Tracheal epithelial cell (primary cell): Measurements from ENCODE around the gene MSLN. TPM values are rescaled to one million over a fixed set of nuclear protein-coding genes. Genes with fewer than 3 reads are reported as not detected.

Source experiments
- total RNA-seq: library from RNA; depleted of rRNA; stranded (reverse); fragments of >200 nt; gene quantifications from 2 replicates; pipeline ENCODE4 v1.2.1, GENCODE V29; 2014

Gene MSLN
- 9.0 and 15.4 TPM in 2 replicates for total RNA-seq

GRCh38 chr16:760545-761343, at the start of gene MSLN:
TSS of gene MSLN (plus strand) at chr16:760734. CDS start at chr16:762681, 1,947 bp downstream.

DNA sequence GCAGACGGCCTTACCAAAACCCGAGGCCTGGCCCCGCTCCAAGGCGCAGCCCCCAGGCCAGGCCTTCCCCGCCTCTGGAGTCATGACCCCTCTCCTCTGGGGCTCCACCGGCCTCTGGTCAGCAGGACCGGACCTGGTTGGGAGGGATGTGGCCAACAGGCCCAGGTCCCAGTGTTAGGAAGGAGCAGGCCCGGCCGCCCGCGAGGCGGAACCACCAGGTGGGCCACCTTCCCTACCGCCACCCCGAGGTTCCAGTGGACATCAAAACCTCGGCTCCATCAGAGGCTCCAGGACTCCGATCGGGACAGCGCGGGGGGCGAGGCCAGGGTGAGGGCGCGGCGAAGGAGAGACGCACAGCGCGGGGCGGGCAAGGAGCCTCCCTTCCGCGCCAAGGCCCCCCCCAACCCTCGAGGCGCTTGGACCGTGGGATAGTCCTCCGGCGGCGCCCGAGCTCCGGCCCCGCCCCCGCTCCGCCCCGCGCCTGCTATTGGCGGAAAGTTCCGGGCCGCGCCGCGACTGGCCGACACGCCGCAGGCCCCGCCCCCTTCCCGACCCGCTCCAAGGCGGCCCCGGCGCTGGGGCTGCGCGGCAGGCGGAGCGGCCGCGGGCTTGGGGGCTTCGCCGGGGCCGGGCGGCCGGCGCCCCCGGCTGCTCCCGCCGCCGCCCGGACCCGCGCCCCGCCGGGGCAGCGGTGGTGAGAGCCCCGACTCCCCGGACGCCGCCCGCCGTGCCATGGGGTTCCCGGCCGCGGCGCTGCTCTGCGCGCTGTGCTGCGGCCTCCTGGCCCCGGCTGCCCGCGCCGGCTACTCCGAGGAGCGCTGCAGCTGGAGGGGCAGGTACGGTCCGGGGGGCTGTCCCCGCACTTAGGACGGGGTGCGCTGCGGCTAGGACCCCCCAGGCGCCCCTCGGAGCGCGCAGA, 45.7 kb upstream of the MSLN start, which contains the start of gene METRN:
METRN (plus strand) TSS at position 561 of the 919 bp plus-strand sequence; CDS start at position 733, 172 bp downstream.

GRCh38 chr16:720990-721764, 39.4 kb upstream of the MSLN start, which contains the start of gene ANTKMT:
TSS of gene ANTKMT (plus strand) at chr16:721146. CDS start at chr16:721275, 129 bp downstream.

DNA sequence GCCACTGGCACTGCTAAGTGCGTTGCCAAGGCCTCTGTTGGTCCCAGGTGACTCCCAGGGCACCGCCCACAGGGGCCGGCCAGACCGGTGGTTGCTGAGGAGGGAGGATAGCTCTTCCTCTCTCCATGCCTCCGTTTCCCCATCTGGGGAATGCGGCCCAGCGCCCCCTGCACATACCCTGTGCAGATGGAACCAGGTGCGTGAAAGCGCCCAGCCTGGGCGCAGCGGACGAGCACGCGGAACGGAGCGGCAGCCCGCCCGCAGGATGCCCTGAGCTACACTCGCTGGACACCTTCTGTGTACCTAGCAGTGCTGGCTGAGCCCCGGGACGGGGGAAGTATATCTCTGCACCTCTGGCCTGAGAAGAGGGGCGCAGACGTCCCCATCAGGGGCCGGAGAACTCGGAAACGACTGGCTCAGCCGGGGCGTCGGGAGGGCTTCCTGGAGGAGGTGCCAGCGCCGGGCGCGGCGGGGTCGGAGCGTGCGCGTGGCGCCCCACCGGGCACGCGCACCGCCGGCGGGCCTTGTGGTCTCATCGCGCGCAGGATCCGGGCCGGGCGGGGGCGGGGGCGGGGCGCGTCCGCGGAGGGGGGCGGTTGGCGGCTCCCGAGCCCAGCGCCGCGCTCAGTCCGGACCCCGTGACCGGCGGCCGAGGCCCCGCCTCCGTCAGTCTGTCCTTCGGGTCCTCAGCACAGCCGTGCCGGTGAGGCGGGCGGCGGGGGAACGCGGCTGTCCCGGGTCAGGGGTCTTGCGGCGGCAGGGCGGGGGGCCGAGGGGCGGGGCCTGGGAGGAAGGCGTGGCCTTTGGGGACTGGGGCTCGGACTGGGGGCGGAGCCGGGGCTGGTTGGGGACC, 33.9 kb upstream of the MSLN start, which contains the start of the genes CCDC78 and HAGHL:
CCDC78 (minus strand) TSS at position 6 of the 853 bp plus-strand sequence. CDS start 76 bp downstream, outside the sequence.
HAGHL (plus strand) TSS at position 669 of the 853 bp plus-strand sequence. CDS start 404 bp downstream, outside the sequence.

GRCh38 chr16:740764-741505, 19.6 kb upstream of the MSLN start, which contains the start of gene CIAO3:
TSS of gene CIAO3 (minus strand) at chr16:740997. CDS start at chr16:740985, 12 bp downstream.

GRCh38 chr16:787978-788398, 27.5 kb downstream of the MSLN start, which contains the start of gene RPUSD1:
TSS of gene RPUSD1 (minus strand) at chr16:788381. CDS start at chr16:787737, 644 bp downstream.

GRCh38 chr16:788399-789126, 28.0 kb downstream of the MSLN start, which contains the start of gene CHTF18:
TSS of gene CHTF18 (plus strand) at chr16:788620. CDS start at chr16:788685, 65 bp downstream.

GRCh38 chr16:799948-800833, 39.7 kb downstream of the MSLN start, which contains the start of gene GNG13:
TSS of gene GNG13 (minus strand) at chr16:800734. CDS start at chr16:799077, 1,657 bp downstream.

Other genes with a start within 250 kb of the MSLN start
- 48.8 and 50.6 TPM in 2 replicates for gene CAPN15, start 233.0 kb upstream of the MSLN start, total RNA-seq
- not detected in 2 replicates for gene PRR35, start 200.3 kb upstream of the MSLN start, total RNA-seq
- under 0.01 TPM in 1 of 2 replicates, not detected in the other for gene NHLRC4, start 193.7 kb upstream of the MSLN start, total RNA-seq
- 24.6 and 27.7 TPM in 2 replicates for gene PIGQ, start 190.8 kb upstream of the MSLN start, total RNA-seq
- gene RAB40C, start 170.7 kb upstream of the MSLN start, total RNA-seq = 15.7 and 19.2 TPM in 2 replicates
- 0.21 and 0.24 TPM in 2 replicates for gene WFIKKN1, start 129.7 kb upstream of the MSLN start, total RNA-seq
- 86.1 and 148 TPM in 2 replicates for gene METTL26, start 124.4 kb upstream of the MSLN start, total RNA-seq
- 55.4 and 57.3 TPM in 2 replicates for gene MCRIP2, start 118.9 kb upstream of the MSLN start, total RNA-seq
- 8.7 and 10.7 TPM in 2 replicates for gene WDR90, start 111.4 kb upstream of the MSLN start, total RNA-seq
- 46.5 and 56.1 TPM in 2 replicates for gene RHOT2, start 92.6 kb upstream of the MSLN start, total RNA-seq
- 7.0 and 19.2 TPM in 2 replicates for gene RHBDL1, start 85.1 kb upstream of the MSLN start, total RNA-seq
- gene STUB1, start 80.3 kb upstream of the MSLN start, total RNA-seq = 145 and 166 TPM in 2 replicates
- 24.8 and 27.5 TPM in 2 replicates for gene JMJD8, start 76.4 kb upstream of the MSLN start, total RNA-seq
- gene WDR24, start 70.3 kb upstream of the MSLN start, total RNA-seq = 3.1 and 3.8 TPM in 2 replicates
- gene FBXL16, start 54.9 kb upstream of the MSLN start, total RNA-seq = 0.21 and 0.72 TPM in 2 replicates
- gene METRN, start 45.6 kb upstream of the MSLN start, total RNA-seq = 191 and 218 TPM in 2 replicates
- gene ANTKMT, start 39.6 kb upstream of the MSLN start, total RNA-seq = 34.0 and 42.0 TPM in 2 replicates
- gene CCDC78, start 34.3 kb upstream of the MSLN start, total RNA-seq = 0.85 and 2.2 TPM in 2 replicates
- gene HAGHL, start 33.6 kb upstream of the MSLN start, total RNA-seq = 28.6 and 44.1 TPM in 2 replicates
- 37.1 and 46.3 TPM in 2 replicates for gene CIAO3, start 19.7 kb upstream of the MSLN start, total RNA-seq
- gene RPUSD1, start 27.6 kb downstream of the MSLN start, total RNA-seq = 31.3 and 38.1 TPM in 2 replicates
- gene CHTF18, start 27.9 kb downstream of the MSLN start, total RNA-seq = 2.8 and 8.4 TPM in 2 replicates
- not detected in 2 replicates for gene GNG13, start 40.0 kb downstream of the MSLN start, total RNA-seq
- 5.1 and 10.0 TPM in 2 replicates for gene LMF1, start 210.2 kb downstream of the MSLN start, total RNA-seq
- not detected in 2 replicates for gene SOX8, start 221.0 kb downstream of the MSLN start, total RNA-seq